GM18858 (cell line): ENCODE data around the gene NT5M.
A peak's percentile ranks its signal among the peaks of the same experiment; 100 is the strongest.
"Not testable (repeated sequence)": the region's sequence is repeated elsewhere in the genome, so short reads cannot be mapped to it uniquely, and the experiment has no call there.

Experiments
- ATAC-seq: cut with Tn5 transposase; IDR thresholded peaks from one replicate; pipeline ENCODE4 v1.9.1; 2021; ENCODE audit not compliant: unreplicated experiment

NT5M gene

GRCh38 chr17:17301659-17302058 is 1.5 kb upstream of the NT5M start:
- ATAC-seq: not testable (repeated sequence)

GRCh38 chr17:17303847-17304490 is 796 bp downstream of the NT5M start:
- ATAC-seq: no peak

GRCh38 chr17:17304521-17304985 is 1.4 kb downstream of the NT5M start:
- no peak for ATAC-seq

- peak; percentile 61 for ATAC-seq
Observed at GRCh38 chr17:17305281-17305801, 2.2 kb downstream of the NT5M start.

- ATAC-seq: no peak
Observed at GRCh38 chr17:17309356-17309755, 6.2 kb downstream of the NT5M start.

- ATAC-seq: no peak
Observed at GRCh38 chr17:17313350-17313991, 10.3 kb downstream of the NT5M start.

- no peak for ATAC-seq
Observed at GRCh38 chr17:17314501-17315071, 11.4 kb downstream of the NT5M start.

- ATAC-seq: no peak
Observed at GRCh38 chr17:17315142-17315821, 12.1 kb downstream of the NT5M start.

- ATAC-seq: no peak
Observed at GRCh38 chr17:17320188-17320910, 17.2 kb downstream of the NT5M start.

- ATAC-seq: no peak
Observed at GRCh38 chr17:17320911-17321220, 17.7 kb downstream of the NT5M start.

- ATAC-seq: no peak
Observed at GRCh38 chr17:17321356-17322025, 18.3 kb downstream of the NT5M start.

- ATAC-seq: no peak
Observed at GRCh38 chr17:17322516-17323510, 19.6 kb downstream of the NT5M start.

- ATAC-seq: no peak
Observed at GRCh38 chr17:17324616-17325015, 21.4 kb downstream of the NT5M start.

GRCh38 chr17:17325228-17325627 is 22.1 kb downstream of the NT5M start:
- ATAC-seq: no peak

GRCh38 chr17:17325816-17326215 is 22.6 kb downstream of the NT5M start:
- ATAC-seq: no peak

GRCh38 chr17:17326275-17326875 is 23.2 kb downstream of the NT5M start:
- ATAC-seq: no peak

GRCh38 chr17:17328251-17328650 is 25.1 kb downstream of the NT5M start:
- ATAC-seq: no peak

GRCh38 chr17:17341452-17341851 is 38.3 kb downstream of the NT5M start:
- no peak for ATAC-seq
